ENCODE results near the gene APOBEC3B.
"Not testable (repeated sequence)": the region's sequence is repeated elsewhere in the genome, so short reads cannot be mapped to it uniquely, and the experiment has no call there.

Gene APOBEC3B

DNA sequence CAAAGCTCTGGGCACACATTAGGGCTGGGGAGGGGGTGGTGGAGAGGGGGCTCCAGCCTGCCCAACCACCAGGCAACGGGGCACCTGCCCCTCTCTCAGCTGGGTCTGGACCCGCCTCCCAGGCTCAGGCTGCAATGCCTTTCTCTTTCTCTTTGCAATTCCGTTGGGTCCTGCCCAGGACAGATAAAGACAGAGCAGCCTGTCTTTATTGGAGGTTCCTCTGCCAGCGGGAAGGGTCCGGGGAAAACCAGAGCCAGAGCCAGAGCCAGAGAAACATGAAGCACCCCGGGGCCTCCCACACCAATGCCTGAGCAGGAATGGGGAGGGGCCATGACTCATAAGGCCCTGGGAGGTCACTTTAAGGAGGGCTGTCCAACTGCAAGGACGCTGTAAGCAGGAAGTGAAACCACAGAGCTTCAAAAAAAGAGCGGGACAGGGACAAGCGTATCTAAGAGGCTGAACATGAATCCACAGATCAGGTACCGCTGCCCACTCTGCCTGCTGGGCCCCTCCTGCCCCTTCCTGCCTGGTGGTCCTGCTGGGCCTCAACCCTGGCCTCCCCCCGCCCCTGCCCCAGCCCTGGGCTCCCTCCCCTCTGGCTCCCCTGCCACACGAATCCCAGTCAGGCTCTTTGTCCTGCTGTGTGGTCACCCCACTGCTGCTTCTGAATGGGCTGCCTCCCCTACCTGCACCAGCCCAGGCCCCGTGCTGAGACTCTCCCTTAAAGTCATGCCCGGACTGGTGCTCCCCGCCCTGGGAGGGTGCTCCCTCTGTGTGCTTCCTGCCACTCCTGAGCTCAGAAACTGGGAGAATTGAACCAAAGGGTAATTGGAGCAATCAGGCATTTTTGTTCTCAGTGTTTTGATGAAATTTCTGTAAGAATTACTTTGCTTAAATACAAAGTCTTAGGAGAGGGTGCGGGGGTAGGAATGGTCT is at the start of gene APOBEC3B:
TSS of gene APOBEC3B (plus strand) at position 356 of the 936 bp plus-strand sequence. CDS start at position 463, 107 bp downstream.
- peak; percentile 93 for DNase-seq

DNA sequence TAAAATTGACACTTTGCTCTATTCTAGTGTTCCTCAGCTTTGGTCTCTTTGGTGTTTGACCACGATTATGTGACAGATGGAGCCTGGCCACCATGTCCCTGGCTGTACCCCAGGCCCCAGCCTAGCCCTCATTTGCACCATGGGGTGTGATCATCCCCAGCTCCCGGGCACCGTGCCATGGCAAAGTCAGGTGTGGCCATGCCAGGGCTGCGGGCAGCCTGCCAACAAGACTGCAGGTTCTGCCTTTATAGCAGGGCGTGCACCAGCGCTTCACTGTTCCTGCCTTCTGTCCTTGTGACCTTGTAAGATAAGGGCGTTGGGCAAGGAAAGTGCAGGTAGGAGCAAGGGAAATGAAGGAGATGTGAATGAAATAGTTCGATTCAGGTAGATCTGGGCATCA is 47.1 kb upstream of the APOBEC3B start:
- no peak for DNase-seq

GRCh38 chr22:38935616-38936015 is 46.5 kb upstream of the APOBEC3B start:
- no peak for DNase-seq

DNA sequence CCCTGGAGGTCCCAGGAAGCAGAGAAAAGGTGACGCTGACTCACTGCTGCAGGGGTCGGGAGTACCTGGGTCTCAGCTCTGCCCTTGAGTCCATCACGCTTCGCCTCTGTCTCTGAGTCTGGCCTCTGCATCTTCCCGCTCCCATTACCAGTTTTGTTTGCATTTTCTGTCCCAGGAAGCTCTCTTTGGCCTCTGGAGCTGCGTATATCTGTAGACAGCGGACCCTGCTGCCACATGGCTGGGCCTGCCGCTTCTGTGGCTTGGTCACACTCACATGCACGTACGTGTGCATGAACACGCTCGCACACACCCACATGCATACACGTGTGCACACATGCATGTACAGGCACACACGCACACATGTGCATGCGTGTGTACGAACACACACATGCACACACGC is 45.6 kb upstream of the APOBEC3B start:
- DNase-seq, result no peak

GRCh38 chr22:38937036-38937435 is 45.1 kb upstream of the APOBEC3B start:
- no peak for DNase-seq

- no peak for DNase-seq
Measured at GRCh38 chr22:38937541-38937940, 44.6 kb upstream of the APOBEC3B start.

DNA sequence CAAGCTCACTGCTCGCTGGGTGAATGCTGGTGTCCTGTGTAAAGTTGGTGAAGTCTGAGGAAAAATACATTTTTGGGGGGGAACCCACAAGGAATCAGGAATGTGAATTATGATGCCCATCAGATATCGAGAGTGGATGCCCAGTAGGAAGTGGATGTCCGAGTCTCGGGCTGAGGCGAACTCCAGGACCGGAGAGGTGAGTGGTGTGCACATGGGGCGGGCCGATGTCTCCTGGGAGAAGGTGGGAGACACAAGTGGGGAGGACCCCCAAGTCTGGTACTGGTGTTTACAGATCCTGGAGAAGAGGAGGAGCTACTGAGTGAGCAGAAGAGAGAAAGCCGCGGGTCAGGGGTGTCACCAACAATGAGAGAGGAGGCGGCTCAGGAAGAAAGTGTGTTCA is 43.9 kb upstream of the APOBEC3B start:
- no peak for DNase-seq

DNA sequence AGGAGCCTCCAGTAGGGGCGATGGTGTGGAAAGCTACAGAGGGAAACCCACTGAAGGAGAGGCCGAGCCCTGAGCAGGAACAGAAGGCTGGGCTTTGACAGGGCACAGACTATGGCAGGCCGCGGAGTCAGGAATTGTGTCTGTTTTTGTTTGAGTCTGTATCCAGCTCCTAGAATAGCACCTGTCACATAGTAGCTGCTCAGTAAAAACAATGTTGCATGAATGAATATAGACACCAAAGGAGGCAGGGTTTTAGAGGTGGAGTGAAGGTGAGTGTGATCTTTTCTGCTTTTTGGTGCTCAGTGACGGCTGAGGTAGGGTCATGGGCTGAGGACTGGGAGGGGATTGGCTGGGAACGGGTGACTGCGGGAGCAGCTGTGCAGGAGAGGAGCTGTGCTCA is 43.2 kb upstream of the APOBEC3B start:
- DNase-seq, result no peak

DNA sequence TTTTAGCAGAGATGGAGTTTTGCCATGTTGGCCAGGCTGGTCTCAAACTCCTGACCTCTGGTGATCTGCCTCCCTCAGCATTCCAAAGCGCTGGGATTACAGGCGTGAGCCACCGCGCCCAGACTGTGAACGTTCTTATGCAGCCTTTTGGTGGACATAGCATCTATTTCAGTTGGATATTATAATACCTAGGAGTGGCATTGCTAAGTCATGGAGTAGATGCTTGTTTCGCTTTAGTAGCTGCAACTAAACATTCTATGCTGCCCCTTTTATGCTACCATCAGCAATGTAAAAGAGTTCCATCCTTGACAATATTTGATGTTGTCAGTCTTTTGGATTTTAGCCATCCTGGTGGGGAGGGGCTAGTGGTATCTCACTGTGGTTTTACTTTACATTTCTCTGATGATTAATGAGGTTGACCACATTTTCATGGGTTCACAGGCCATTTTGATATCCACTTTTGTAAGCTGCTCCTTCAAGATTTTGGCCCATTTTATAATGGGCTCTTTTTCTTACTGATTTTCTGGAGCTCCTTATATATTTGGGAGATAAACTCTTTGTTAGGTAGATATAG is 41.2 kb upstream of the APOBEC3B start:
- DNase-seq, result no peak

GRCh38 chr22:38941488-38941987 is 40.6 kb upstream of the APOBEC3B start:
- DNase-seq, result no peak

- DNase-seq, result no peak
Measured at GRCh38 chr22:38942702-38943101, 39.4 kb upstream of the APOBEC3B start.

GRCh38 chr22:38943201-38943600 is 38.9 kb upstream of the APOBEC3B start:
- DNase-seq, result no peak

- DNase-seq, result no peak
Measured at GRCh38 chr22:38943882-38944281, 38.3 kb upstream of the APOBEC3B start.

DNA sequence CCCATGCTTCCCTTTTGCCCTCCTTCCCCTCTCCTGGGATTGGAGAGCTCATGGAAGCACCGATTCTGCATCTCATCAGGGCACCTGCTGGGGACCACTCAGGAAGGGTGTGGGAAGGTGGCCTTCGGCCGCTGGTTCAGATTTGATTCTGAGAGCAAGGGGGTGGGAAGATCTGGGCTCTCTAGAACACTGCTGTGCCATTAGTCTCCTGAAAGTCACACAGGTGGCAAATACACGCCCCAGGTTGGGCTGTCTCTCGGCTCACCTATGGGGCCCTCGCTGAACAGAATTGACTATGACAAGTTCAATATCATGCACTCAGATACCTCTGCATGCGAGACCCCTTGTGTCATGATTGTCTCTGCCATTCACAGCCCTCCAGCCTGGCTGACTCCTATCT is 37.5 kb upstream of the APOBEC3B start:
- DNase-seq, result no peak

GRCh38 chr22:38945706-38946338 is 36.3 kb upstream of the APOBEC3B start:
- not testable (repeated sequence) for DNase-seq

DNA sequence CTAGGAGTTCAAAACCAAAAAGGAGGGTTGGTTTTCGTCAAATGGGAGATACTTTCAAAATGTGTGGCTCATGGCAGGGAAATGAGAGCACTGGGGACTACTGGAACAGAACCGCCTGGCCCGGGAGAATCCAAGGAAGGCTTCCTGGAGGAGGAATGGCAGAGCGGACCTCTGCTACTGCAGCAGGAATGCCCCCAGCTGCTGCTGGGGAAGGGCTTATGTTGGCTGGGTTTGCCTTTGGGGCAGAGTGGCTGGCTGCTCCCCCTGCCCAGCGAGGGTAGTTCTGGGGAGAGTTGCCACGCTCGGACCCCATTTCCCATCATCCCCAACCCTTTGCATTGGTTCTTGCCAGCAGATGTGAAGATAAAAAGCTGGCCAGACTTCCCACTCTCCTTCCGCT is 35.4 kb upstream of the APOBEC3B start:
- no peak for DNase-seq

GRCh38 chr22:38947321-38948140 is 34.6 kb upstream of the APOBEC3B start:
- no peak for DNase-seq

- no peak for DNase-seq
Measured at GRCh38 chr22:38948181-38948940, 33.8 kb upstream of the APOBEC3B start.

GRCh38 chr22:38949889-38950405 is 32.2 kb upstream of the APOBEC3B start:
- DNase-seq, result no peak

- no peak for DNase-seq
Measured at GRCh38 chr22:38950527-38951295, 31.4 kb upstream of the APOBEC3B start.

- DNase-seq, result no peak
Measured at GRCh38 chr22:38951734-38952133, 30.4 kb upstream of the APOBEC3B start.

Data from EL (cell line).